Eye (tissue), 1 donor: ENCODE measurements around the gene ZNFX1.
A peak's percentile ranks its signal among the peaks of the same experiment; 100 is the strongest.

Source experiments
- DNase-seq: peaks from one replicate; pipeline ENCODE4 v3.0.0-alpha.2; 2015

Gene ZNFX1

GRCh38 chr20:49278818-49279676, 1.2 kb upstream of the ZNFX1 start:
- no peak for DNase-seq

DNA sequence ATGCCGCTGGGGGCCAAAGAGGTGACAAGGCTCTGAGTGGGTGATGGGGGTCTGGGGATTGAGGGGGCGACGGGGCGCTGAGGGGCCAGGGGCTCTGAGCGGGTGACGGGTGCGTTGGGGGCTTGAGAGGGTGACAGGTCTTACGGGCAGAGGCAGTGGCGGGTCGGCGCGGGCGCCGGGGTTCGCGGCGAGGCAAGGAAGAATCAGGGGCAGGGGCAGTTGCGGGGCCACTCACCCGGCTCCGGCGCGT, 146 bp downstream of the ZNFX1 start:
- no peak for DNase-seq

GRCh38 chr20:49276961-49277785, 684 bp downstream of the ZNFX1 start:
- DNase-seq = peak; percentile 58

- peak; percentile 78 for DNase-seq
These were observed 1.5 kb downstream of the ZNFX1 start for GRCh38 chr20:49276161-49276960.

DNA sequence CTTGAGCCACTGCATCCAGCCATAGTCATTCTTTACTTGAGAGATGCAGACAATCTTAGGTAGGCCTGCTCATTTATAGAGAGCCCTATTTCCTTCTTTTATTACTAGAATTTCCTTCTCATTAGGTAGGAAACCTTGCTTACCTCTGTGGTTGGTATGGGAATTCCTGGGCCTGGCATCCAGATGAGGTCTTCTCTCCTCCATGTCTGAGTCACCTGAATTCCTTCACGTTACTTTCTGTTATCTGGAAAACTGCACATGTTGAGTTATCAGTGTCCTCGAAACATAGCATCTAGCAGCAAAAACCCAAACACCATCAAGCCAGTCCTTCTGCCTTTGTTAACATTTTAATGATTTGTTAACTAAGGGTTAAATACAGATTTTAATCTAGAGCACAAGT, 2.2 kb downstream of the ZNFX1 start:
- no peak for DNase-seq

DNA sequence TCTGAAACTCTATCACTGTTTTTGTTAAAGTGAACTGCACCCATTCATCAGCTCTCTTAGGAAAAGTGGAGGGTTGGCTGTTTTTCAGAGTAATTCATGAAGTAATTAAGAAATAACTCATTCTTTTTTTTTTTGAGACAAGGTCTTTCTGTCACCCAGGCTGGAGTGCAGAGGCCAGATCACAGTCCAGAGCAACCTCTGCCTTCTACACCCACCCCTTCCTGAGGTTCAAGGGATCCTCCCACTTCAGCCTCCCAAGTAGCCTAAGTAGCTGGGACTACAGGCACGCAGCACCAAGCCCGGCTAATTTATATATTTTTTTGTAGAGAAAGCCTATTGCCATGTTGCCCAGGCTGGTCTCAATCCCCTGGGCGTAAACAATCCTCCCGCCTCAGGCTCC, 2.6 kb downstream of the ZNFX1 start:
- DNase-seq = no peak

DNA sequence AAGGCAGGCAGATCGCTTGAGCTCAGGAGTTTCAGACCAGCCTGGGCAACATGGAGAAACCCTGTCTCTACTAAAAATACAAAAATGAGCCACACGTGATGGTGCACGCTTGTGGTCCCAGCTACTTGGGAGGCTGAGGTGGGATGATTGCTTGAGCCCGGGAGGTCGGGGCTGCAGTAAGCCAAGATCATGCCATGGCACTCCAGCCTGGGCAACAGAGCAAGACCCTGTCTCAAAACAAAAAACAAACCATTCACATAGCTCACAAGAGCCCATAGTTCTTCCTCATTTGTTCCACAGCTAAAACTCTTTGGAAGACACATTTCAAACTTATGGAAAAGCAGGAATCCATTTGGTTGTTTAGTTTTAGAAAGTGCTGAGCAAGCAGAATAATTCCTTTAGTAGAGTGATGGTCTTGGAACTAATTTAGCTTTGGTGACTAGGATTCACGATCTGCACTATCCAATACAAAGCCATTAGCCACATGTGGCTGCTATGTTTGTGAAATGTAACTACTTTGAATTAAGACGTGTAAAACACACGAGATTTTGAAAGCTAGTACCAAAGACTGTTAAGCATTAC, 4.1 kb downstream of the ZNFX1 start:
- DNase-seq = no peak

DNA sequence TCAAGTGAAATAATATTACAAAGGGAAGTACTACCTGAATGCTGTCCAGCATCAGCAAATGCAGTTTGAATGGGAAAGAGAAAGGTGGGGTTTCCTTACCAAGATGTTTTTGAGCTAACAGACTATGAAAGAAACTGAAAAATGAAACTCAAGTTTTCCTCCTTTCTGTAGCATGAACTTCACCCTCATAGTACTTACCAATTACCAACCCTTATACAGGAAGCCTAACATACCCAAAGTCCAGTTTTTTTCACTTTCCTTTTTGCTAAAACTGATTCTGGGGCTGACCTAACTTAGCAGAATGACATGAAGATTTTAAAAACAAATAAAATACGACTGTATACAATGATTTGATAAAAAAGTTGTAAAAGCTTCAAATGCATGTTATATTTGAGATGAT, 5.2 kb downstream of the ZNFX1 start:
- DNase-seq = no peak

DNA sequence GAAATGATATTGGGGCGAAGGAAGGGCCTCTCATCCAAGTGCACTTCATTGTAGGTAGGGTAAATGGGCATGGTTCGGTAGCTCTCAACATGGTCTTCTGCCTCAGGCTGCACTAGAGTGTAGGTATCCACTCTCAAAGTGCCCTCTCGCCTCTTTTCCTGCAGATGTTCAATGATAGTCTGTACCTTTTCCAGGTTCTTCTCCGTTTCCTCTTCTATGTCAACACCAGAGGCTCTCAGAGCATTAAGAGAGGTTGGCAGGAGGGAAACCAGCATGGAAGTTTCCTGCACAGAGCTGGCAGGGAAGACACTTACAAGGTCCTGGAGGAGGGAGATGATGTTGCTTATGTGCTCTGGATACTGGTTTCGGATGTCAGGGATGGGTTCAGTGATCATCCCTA, 7.1 kb downstream of the ZNFX1 start:
- no peak for DNase-seq

GRCh38 chr20:49270177-49270576, 7.7 kb downstream of the ZNFX1 start:
- no peak for DNase-seq

DNA sequence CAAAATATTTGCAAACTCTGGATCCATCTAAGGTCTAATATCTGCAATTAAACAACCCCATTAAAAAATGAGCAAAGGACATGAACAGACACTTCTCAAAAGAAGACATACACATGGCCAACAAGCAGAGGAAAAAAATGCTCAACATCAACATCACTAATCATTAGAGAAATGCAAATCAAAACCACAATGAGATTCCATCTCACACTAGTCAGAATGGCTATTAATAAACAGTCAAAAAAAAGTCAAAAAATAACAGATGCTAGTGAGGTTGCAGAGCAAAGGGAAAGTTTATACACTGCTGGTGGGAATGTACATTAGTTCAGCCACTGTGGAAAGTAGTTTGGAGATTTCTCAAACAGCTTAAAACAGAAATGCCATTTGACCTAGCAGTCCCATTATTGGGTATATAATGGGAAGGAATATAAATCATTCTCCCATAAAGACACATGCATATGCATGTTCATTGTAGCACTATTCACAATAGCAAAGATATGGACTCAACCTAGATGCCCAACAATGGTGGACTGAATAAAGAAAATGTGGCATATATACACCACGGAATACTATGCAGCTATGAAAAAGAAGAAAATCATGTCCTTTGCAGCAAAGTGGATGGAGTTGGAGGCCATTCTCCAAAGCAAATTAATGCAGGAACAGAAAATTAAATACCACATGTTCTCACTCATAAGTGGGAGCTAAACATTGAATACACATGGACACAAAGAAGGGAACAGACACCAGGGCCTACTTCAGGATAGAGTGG, 9.1 kb downstream of the ZNFX1 start:
- no peak for DNase-seq

GRCh38 chr20:49267327-49267726, 10.5 kb downstream of the ZNFX1 start:
- DNase-seq = no peak

DNA sequence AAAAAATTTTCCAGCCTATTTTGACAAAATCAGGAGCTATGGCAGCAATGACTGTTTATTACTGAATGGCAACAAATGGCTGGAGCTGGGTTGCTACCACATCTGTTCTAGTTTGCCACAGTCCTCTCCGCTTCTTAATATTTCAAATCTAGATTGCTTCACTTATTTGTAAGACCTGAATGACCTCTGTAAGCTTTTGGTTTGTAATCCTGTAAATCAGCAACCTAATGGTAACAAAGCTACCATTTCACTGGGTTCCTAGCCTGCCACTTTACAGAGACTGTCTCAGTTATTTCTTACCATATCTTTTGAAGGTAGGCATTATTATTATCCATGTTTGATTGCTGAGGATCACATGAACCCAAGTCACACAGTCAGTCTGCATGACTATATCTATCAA, 15.4 kb downstream of the ZNFX1 start:
- no peak for DNase-seq

DNA sequence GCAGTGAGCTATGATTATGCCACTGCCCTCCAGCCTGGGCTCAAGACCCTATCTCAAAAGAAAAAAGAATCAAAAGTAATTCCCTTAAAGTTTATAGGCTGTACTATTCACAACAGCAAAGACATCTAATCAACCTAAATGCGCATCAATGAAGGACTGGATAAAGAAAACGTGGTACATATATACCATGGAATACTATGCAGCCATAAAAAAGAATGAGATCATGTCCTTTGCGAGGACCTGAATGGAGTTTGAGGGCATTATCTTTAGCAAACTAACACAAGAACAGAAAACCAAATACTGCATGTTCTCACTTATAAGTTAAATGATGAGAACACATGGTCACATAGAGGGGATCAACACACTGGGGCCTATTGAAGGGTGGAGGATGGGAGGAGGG, 16.7 kb downstream of the ZNFX1 start:
- DNase-seq = no peak

- DNase-seq = no peak
These were observed 17.6 kb downstream of the ZNFX1 start for GRCh38 chr20:49260218-49260617.

DNA sequence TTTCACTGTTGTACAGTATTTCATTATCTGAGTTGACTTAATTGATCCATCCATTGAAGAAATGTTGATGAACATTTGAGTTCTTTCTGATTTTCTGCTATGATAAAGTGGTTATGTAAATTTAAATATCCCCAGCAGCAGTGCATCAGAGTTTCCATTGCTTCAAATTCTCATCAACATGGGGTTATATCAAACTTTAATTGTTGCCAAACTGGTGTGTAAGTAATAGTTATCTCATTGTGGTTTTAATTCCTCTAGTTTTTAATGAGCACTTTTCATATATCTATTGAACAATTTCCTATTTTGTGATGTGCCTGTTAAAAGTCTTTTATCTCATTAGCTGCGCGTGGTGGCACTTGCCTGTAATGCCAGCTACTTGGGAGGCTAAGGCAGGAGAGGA, 18.1 kb downstream of the ZNFX1 start:
- DNase-seq = no peak

GRCh38 chr20:49259284-49259683, 18.6 kb downstream of the ZNFX1 start:
- no peak for DNase-seq

DNA sequence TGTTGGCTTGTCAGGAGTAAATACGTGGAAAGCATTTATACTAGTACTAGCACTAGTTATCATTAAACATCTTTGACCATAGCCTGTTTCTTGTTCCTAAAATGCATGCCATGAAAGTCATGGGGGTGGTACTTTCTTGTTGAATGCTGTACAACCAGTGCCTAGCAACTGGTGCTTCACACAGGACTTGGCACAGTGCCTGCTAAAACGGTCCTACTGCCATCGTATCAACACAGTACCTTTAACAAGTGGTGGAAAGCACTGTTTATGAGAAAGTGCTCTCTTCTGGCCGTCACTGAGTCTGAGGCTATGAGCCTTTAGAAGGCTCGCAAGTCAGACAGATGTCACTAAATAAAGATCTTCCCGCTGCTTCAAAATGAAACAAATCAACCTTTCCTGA, 21.6 kb downstream of the ZNFX1 start:
- DNase-seq = no peak

DNA sequence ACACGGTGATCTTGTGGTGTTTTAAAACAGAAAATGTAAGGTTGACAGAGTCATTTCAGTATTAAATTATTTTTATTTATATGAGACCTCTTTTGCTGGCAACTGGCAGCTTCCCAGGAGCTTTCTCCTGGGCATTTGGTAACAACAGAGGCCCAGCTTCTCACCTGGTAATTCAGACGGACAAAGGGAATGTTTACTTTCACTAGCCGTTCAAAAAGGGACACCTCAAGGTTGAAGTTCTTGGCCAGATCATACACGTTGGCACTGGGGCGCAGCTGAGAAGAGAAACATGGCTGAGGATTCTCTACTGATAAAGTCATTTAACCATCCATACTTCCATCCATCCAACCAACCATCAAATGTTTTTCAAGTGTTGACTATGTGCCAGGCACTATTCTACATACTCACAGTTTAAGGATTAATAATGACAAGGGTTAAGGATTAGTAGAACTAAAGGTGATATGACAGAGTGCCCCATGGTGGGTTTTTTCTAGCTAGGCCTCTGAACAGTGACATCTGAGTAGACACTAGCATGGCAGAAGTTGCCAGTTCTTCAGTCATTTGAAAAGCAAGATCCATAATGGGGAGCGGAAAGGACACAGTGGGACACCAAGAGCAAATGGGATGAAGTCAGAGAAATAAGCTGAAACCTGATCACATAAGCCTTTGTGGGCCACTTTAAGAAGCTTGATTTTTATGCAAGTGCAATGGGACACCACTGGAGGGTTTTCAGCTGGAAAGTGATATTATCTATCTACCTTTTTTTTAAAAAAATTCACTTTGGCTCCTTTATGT, 25.1 kb downstream of the ZNFX1 start:
- DNase-seq = no peak

DNA sequence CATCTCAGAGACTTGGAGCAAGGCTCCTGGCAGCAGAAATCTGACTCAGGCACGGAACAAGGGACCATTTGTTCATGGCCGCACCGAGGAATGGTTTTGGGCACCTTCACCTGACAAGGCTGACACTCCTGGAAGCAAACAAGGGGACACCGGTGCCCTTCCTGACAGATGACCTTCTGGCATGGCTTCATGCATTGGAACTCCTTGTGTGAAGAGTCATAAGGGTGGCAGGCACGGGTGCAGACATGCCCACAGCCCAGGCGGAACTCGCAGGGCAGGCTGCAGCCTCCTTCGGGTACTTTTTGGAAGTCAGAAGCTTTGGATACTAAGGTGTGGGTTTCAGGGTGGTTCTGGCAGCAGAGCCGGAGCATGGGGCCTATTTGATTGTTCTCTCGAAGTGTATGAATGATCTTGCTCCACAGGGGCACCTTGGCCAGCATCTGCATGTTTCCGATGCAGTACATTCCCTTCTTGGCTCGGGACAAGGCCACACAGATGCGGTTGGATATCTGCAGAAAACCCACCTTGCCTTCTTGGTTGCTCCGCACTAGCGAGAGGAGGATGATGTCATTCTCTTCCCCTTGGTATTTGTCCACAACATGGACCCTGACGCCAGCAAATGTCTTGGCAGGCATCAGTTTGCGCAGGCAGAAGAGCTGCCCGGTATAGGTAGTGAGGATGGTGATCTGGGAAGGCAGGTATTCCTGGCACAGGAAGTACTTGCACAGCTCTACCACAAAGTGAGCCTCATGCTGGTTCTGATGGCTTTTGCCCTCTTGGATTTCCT, 28.8 kb downstream of the ZNFX1 start:
- no peak for DNase-seq

DNA sequence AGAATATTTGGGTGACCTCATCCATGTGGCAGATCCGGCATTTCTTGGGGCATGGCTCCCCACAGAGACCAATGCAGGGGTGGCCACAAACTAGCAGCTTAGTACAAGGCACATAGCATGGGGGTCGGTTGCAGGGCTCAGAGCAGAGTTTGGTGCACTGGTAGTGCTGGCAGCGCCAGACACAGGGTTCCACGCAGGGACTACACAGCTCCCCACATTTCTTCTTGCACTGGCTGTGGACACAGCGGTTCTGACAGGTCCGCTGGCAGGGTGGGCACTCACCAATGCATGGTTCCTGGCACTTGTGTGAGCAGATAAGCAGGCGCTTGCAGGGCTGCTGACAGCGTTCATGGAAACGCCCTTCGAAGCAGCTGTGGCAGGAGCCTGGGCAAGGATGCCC, 29.6 kb downstream of the ZNFX1 start:
- no peak for DNase-seq
